Cardiac fibroblast (primary cell): Measurements from ENCODE around the gene COL25A1.

ENCODE experiments used
- DNase-seq, 2 donors: peaks; one replicate each; pipeline versions ENCODE4 v3.0.0 to v3.0.0-alpha.2; 2010; ENCODE audit warnings: low read depth in 2 of 2
- H3K4me3 ChIP-seq, 2 donors: replicated peaks in 1 of 2; 1 replicate in 1 of 2; 2 replicates in 1 of 2; pipeline ENCODE4 v1.5.1; 2011; ENCODE audit warnings: low read depth in 2 of 2, low read length in 2 of 2, mild to moderate bottlenecking in 2 of 2, moderate library complexity in 1 of 2
- CTCF ChIP-seq: IDR thresholded peaks from one replicate; pipeline ENCODE4 v1.5.1; 2011; ENCODE audit warnings: low read depth, mild to moderate bottlenecking, low read length, inconsistent platforms

COL25A1 gene

GRCh38 chr4:109160494-109160893 is 142.0 kb downstream of the COL25A1 start:
- DNase-seq: no peak
- H3K4me3 ChIP-seq: no peak overlapping the region
- TF ChIP-seq CTCF: no peak

GRCh38 chr4:109157696-109158095 is 144.8 kb downstream of the COL25A1 start:
- H3K4me3 ChIP-seq: no peak overlapping the region
- TF ChIP-seq CTCF: no peak
- DNase-seq: no peak

GRCh38 chr4:109157205-109157604 is 145.3 kb downstream of the COL25A1 start:
- no peak overlapping the region for H3K4me3 ChIP-seq
- TF ChIP-seq CTCF: no peak
- DNase-seq: no peak

GRCh38 chr4:109156356-109156755 is 146.1 kb downstream of the COL25A1 start:
- no peak overlapping the region for H3K4me3 ChIP-seq
- TF ChIP-seq CTCF: no peak
- no peak for DNase-seq

- no peak for TF ChIP-seq CTCF
- H3K4me3 ChIP-seq: no peak overlapping the region
- peak in 1 of 2 donors; percentile 52 for DNase-seq
Observed at GRCh38 chr4:109155682-109156283, 146.7 kb downstream of the COL25A1 start.

GRCh38 chr4:109155084-109155483 is 147.4 kb downstream of the COL25A1 start:
- no peak for TF ChIP-seq CTCF
- no peak for DNase-seq
- no peak overlapping the region for H3K4me3 ChIP-seq

GRCh38 chr4:109154424-109154823 is 148.0 kb downstream of the COL25A1 start:
- no peak overlapping the region for H3K4me3 ChIP-seq
- no peak for TF ChIP-seq CTCF
- no peak for DNase-seq
